MCF 10A (cell line): ENCODE measurements around the gene DNMT3L. TPM values are rescaled to one million over a fixed set of nuclear protein-coding genes. Genes with fewer than 3 reads are reported as not detected.
"Not testable (repeated sequence)": the region's sequence is repeated elsewhere in the genome, so short reads cannot be mapped to it uniquely, and the experiment has no call there.

ENCODE experiments used
- BruUV-seq: library from RNA; stranded (reverse); fragments of 400-500 nt; replicated peaks from 2 replicates; lab custom pipeline; 2021; lab: Mats Ljungman, UMichigan
- CTCF ChIA-PET: fragments of 300-600 bp; sonication (Branson Sonifier 250); formaldehyde crosslinking; extraction: SDS; loops from one replicate; lab custom pipeline; 2021; ENCODE audit warnings: antibody characterized with exemption, inconsistent platforms; lab: Yijun Ruan, JAX
- POLR2A ChIA-PET: fragments of 300-600, 350-650 bp; sonication (Branson Sonifier 250); formaldehyde crosslinking; extraction: SDS; loops from one replicate; lab custom pipeline; 2020; ENCODE audit warnings: antibody characterized with exemption, inconsistent platforms; lab: Yijun Ruan, JAX
- DNase-seq: peaks from one replicate; pipeline ENCODE4 v3.0.0-alpha.2; 2018; ENCODE audit not compliant: unreplicated experiment
- H3K27ac Mint-ChIP-seq: one replicate; pipeline ENCODE4 v1.8.0; 2022; ENCODE audit warnings: mild to moderate bottlenecking, low read depth, mixed read lengths; ENCODE audit not compliant: unreplicated experiment
- H3K27me3 Mint-ChIP-seq: one replicate; pipeline ENCODE4 v1.8.0; 2022; ENCODE audit warnings: mixed read lengths; ENCODE audit not compliant: insufficient read depth, unreplicated experiment
- H3K36me3 Mint-ChIP-seq: one replicate; pipeline ENCODE4 v1.8.0; 2022; ENCODE audit warnings: mild to moderate bottlenecking, moderate library complexity, mixed read lengths; ENCODE audit not compliant: insufficient read depth, unreplicated experiment
- H3K4me1 Mint-ChIP-seq: one replicate; pipeline ENCODE4 v1.8.0; 2022; ENCODE audit warnings: mixed read lengths; ENCODE audit not compliant: insufficient read depth, unreplicated experiment
- H3K4me3 Mint-ChIP-seq: one replicate; pipeline ENCODE4 v1.8.0; 2022; ENCODE audit warnings: mild to moderate bottlenecking, moderate library complexity, mixed read lengths; ENCODE audit not compliant: unreplicated experiment
- H3K9me3 Mint-ChIP-seq: one replicate; pipeline ENCODE4 v1.8.0; 2022; ENCODE audit warnings: mixed read lengths; ENCODE audit not compliant: unreplicated experiment
- intact Hi-C: fragments of 100-400 bp; cut with micrococcal nuclease; formaldehyde crosslinking; loops from 2 replicates; pipeline ENCODE4 v1.14.1; 2022
- total RNA-seq: library from RNA; stranded (reverse); gene quantifications from 2 replicates; pipeline ENCODE4 v1.2.3, GENCODE V29; 2022
- TF ChIP-seq, protein P1 (sequence below): fragments of 200-600 bp; IDR thresholded peaks from one replicate; pipeline ENCODE4 v1.8.0; 2022; ENCODE audit warnings: antibody characterized with exemption, mild to moderate bottlenecking; ENCODE audit not compliant: unreplicated experiment

DNMT3L gene
- total RNA-seq, 1 experiment from 2014 or later: not detected

GRCh38 chr21:44207860-44208646, 53.6 kb downstream of the DNMT3L start:
- H3K9me3 Mint-ChIP-seq, H3K27me3 Mint-ChIP-seq, H3K27ac Mint-ChIP-seq, intact Hi-C loops, H3K4me1 Mint-ChIP-seq, H3K36me3 Mint-ChIP-seq, POLR2A ChIA-PET, BruUV-seq, CTCF ChIA-PET, H3K4me3 Mint-ChIP-seq: not testable (repeated sequence)
- DNase-seq: peak; percentile 9

DNA sequence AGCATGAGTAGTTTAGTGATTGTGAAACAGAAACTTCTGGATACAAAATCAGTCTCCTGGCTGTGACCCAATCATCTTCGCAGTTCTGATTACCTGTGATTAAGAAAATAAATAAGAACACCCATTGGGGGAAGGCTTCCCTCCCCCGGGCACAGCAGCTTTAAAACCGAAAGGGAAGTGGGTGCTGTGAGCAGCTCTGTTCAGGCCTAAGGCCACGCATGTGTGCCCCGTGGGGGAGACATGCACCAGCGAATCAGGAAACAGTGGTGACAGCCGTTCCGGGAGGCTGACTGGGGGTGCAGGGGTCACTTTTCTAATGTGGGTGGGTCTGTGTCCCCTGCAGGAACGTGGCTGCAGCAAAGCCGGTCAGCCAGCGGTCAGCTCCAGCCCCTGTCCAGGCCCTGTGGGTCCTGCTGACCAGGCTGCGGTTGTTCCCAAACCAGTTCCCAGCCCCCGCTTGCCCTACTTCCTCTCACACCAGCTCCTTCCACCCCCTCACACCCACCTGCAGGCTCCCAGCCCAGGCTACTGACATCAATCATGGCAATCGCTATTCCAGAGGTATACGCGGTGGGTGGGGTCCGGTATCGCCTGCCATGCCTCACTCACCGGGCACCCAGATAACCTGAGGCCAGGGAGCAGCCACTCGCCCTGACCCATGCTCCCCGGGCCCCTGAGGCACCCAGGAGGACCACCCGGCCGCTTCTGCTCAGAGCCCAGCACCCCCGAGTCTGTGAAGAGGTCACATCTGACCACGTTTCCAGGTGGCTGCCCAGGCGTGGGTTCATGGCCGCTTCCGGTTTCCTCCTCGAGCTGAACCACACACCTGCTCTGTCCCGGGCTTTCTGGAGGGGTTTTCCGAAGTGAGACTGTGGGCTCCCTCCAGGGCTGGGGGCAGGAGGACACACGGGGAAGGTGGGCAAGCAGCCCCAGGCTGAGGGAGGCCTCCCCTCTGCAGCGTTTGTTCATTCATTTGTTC, 54.7 kb downstream of the DNMT3L start:
- DNase-seq, H3K9me3 Mint-ChIP-seq, POLR2A ChIA-PET, H3K4me3 Mint-ChIP-seq, intact Hi-C loops, H3K27ac Mint-ChIP-seq, H3K4me1 Mint-ChIP-seq, H3K36me3 Mint-ChIP-seq, H3K27me3 Mint-ChIP-seq, BruUV-seq, CTCF ChIA-PET: not testable (repeated sequence)

DNA sequence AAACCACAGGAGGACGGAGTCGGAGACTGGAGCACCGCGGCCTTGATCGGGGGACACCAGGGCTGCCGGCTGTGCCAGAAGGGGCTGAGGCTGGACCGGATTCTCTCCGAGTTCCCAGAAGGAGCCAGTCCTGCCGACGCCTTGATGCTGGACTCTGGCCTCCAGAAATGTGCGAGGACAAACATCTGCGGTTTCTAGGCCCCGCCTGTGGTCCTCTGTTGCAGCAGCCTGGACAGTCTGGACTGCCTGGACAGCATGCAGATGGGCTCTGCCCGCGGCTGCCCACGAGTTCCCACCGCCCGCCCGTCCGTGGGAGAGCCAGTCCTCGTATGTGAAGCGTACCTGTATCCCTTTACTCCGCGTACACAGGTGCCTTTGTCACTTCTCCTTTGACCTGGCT, 55.5 kb downstream of the DNMT3L start:
- BruUV-seq, CTCF ChIA-PET, POLR2A ChIA-PET: not testable (repeated sequence)

GRCh38 chr21:44202590-44203299, 59.0 kb downstream of the DNMT3L start:
- H3K4me3 Mint-ChIP-seq, BruUV-seq, CTCF ChIA-PET, intact Hi-C loops, H3K4me1 Mint-ChIP-seq, DNase-seq, H3K27ac Mint-ChIP-seq, H3K27me3 Mint-ChIP-seq, H3K36me3 Mint-ChIP-seq, POLR2A ChIA-PET, H3K9me3 Mint-ChIP-seq: not testable (repeated sequence)

More for the DNA sequence above, 55.5 kb downstream of the DNMT3L start:
- intact Hi-C loops, H3K27me3 Mint-ChIP-seq, H3K9me3 Mint-ChIP-seq, DNase-seq, H3K36me3 Mint-ChIP-seq, H3K4me3 Mint-ChIP-seq, H3K27ac Mint-ChIP-seq, H3K4me1 Mint-ChIP-seq: not testable (repeated sequence)

DNA sequence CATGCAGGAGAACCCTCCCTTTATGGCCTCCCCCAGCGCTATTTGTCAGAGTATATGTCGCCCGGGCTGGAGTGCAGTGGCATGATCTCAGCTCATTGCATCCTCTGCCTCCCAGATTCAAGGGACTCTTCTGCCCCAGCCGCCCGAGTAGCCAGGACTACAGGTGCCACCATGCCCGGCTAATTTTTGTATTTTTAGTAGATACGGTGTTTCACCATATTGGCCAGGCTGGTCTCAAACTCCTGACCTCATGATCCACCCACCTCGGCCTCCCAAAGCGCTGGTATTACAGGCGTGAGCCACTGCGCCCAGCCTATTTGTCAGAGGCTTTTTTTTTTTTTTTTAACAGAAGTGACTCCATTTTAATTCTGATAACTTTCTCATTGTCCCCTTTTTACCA, 61.7 kb downstream of the DNMT3L start:
- not testable (repeated sequence) for H3K27ac Mint-ChIP-seq
- CTCF ChIA-PET: interaction anchor here (0.7 kb wide), 1 partner anchor 366 kb away, joined by 3 read pairs; no protein-coding TSS in a partner anchor

DNA sequence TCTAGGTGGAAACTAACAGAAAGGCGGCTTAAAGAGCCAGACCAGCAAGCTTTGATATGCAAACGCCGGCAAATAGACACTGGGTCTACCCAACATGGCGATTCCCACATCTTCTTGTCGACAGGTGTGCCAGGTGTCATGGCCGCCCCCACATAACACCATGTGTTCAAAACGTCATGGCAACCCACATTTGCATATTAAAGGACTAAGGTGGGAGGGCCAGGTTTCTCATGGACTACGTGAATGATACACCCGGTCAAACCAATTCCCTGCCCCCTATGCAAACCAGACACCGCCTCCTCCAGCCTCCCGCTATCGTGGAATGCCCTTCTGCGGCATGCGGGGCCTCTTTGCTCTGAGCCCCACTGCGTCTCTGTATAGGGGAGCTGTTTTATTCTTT, 62.2 kb downstream of the DNMT3L start:
- no peaks in the 10 kb centered on the region for H3K9me3 Mint-ChIP-seq
- BruUV-seq: no TSS peak
- H3K4me3 Mint-ChIP-seq: no peak overlapping the region
- DNase-seq: no peak
- no peak overlapping the region for H3K27ac Mint-ChIP-seq
- ChIA-PET CTCF (no interaction called here), POLR2A (no interaction called here)
- intact Hi-C loops: no loop called here
- TF ChIP-seq, protein P1, sequence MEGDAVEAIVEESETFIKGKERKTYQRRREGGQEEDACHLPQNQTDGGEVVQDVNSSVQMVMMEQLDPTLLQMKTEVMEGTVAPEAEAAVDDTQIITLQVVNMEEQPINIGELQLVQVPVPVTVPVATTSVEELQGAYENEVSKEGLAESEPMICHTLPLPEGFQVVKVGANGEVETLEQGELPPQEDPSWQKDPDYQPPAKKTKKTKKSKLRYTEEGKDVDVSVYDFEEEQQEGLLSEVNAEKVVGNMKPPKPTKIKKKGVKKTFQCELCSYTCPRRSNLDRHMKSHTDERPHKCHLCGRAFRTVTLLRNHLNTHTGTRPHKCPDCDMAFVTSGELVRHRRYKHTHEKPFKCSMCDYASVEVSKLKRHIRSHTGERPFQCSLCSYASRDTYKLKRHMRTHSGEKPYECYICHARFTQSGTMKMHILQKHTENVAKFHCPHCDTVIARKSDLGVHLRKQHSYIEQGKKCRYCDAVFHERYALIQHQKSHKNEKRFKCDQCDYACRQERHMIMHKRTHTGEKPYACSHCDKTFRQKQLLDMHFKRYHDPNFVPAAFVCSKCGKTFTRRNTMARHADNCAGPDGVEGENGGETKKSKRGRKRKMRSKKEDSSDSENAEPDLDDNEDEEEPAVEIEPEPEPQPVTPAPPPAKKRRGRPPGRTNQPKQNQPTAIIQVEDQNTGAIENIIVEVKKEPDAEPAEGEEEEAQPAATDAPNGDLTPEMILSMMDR: no peak
- no peaks in the 10 kb centered on the region for H3K4me1 Mint-ChIP-seq
- H3K27me3 Mint-ChIP-seq: no peaks in the 10 kb centered on the region
- H3K36me3 Mint-ChIP-seq: no peaks in the 10 kb centered on the region

More for the DNA sequence above, 61.7 kb downstream of the DNMT3L start:
- H3K4me1 Mint-ChIP-seq, BruUV-seq, intact Hi-C loops, DNase-seq, H3K4me3 Mint-ChIP-seq, H3K36me3 Mint-ChIP-seq, H3K27me3 Mint-ChIP-seq, H3K9me3 Mint-ChIP-seq, POLR2A ChIA-PET: not testable (repeated sequence)

GRCh38 chr21:44197156-44197516, 64.6 kb downstream of the DNMT3L start:
- H3K27me3 Mint-ChIP-seq, CTCF ChIA-PET, intact Hi-C loops, BruUV-seq, H3K4me3 Mint-ChIP-seq, H3K36me3 Mint-ChIP-seq, H3K27ac Mint-ChIP-seq, H3K4me1 Mint-ChIP-seq, POLR2A ChIA-PET, H3K9me3 Mint-ChIP-seq, DNase-seq: not testable (repeated sequence)
